Stimulated activated CD4-positive, alpha-beta T cell treated with anti-CD3 and anti-CD28 coated beads, Interleukin-1b, Interleukin-23, amount 100 ng/mL, for 1 hour (primary cell): Measurements from ENCODE around the gene TUBB8B.
"Not testable (repeated sequence)": the region's sequence is repeated elsewhere in the genome, so short reads cannot be mapped to it uniquely, and the experiment has no call there.

ENCODE experiments used
- DNase-seq, 2 donors: peaks; one replicate each; pipeline ENCODE4 v3.0.0-alpha.2; 2020; ENCODE audit warnings: low read depth in 2 of 2

Gene TUBB8B

GRCh38 chr18:12773-13172 lies 36.6 kb downstream of the TUBB8B start:
- DNase-seq, result not testable (repeated sequence)

DNA sequence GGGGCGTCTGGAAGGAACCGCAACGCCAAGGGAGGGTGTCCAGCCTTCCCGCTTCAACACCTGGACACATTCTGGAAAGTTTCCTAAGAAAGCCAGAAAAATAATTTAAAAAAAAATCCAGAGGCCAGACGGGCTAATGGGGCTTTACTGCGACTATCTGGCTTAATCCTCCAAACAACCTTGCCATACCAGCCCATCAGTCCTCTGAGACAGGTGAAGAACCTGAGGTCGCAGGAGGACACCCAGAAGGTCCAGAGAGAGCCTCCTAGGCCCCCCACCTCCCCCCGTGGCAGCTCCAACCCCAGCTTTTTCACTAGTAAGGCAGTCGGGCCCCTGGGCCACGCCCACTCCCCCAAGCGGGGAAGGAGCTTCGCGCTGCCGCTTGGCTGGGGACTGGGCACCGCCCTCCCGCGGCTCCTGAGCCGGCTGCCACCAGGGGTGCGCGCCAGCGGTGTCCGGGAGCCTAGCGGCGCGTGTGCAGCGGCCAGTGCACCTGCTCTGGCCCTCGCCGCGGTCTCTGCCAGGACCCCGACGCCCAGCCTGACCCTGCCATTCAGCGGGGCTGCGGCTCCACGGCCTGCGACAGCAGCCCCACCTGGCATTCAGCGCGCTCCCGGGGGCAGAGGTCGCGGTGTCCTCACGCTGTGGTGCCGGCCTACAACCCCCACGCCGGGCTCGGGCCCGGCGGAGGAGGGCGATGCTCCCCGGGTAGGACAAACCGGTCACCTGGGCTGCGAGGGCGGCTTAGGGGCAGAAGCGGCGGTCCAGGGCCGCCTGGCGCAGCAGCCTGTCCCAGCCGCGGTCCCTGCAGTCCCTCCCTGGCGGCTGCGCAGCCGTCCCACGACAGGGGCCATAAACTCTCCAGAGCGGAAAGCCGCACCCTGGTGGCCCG lies 37.8 kb downstream of the TUBB8B start:
- not testable (repeated sequence) for DNase-seq

- not testable (repeated sequence) for DNase-seq
Measured at GRCh38 chr18:10624-11184, 38.7 kb downstream of the TUBB8B start.

DNA sequence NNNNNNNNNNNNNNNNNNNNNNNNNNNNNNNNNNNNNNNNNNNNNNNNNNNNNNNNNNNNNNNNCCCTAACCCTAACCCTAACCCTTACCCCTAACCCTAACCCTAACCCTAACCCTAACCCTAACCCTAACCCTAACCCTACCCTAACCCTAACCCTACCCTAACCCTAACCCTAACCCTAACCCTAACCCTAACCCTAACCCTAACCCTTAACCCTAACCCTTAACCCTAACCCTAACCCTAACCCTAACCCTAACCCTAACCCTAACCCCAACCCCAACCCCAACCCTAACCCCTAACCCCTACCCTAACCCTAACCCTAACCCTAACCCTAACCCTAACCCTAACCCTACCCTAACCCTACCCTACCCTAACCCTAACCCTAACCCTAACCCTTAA lies 39.5 kb downstream of the TUBB8B start:
- not testable (repeated sequence) for DNase-seq
